DOHH2 (cell line): ENCODE data around the gene PAPPA2.

Experiments used
- CTCF ChIP-seq: fragments of 200-600 bp; sonication (generic); IDR thresholded peaks from one replicate; pipeline ENCODE4 v1.5.1; 2014; ENCODE audit warnings: antibody characterized with exemption, mild to moderate bottlenecking, low read depth, low read length; ENCODE audit not compliant: poor library complexity, severe bottlenecking
- EZH2phosphoT487 ChIP-seq: fragments of 200-600 bp; sonication (generic); IDR thresholded peaks from 2 replicates; pipeline ENCODE4 v1.6.1; 2017; ENCODE audit warnings: borderline replicate concordance, mild to moderate bottlenecking, antibody characterized with exemption, low read length, moderate library complexity, mixed read lengths

GRCh38 chr1:176847052-176847451 lies 384.1 kb downstream of the PAPPA2 start:
- TF ChIP-seq CTCF = no peak
- no peak for TF ChIP-seq EZH2phosphoT487
